Right atrium auricular region (tissue), 2 donors: ENCODE measurements around the gene ATP2C2. TPM values are rescaled to one million over a fixed set of nuclear protein-coding genes. Genes with fewer than 3 reads are reported as not detected.

ENCODE experiments used
- DNase-seq: peaks from one replicate; pipeline ENCODE4 v3.0.0-alpha.2; 2019; ENCODE audit warnings: low spot score
- H3K27ac ChIP-seq, 2 donors: fragments of 200-600 bp; sonication (generic); 1 replicate in 1 of 2; 2 replicates in 1 of 2; pipeline ENCODE4 v1.5.1; 2016 to 2019
- H3K27me3 ChIP-seq, 2 donors: fragments of 200-600 bp; sonication (generic); one replicate each; pipeline versions ENCODE4 v1.5.1 to v1.6.0; 2017 to 2019
- H3K36me3 ChIP-seq: fragments of 200-600 bp; sonication (generic); one replicate; pipeline ENCODE4 v1.5.1; 2016
- H3K4me1 ChIP-seq, 2 donors: fragments of 200-600 bp; sonication (generic); one replicate each; pipeline versions ENCODE4 v1.5.1 to v1.6.0; 2017 to 2019
- H3K4me3 ChIP-seq, 2 donors: fragments of 200-600 bp; sonication (generic); 1 replicate in 1 of 2; 2 replicates in 1 of 2; pipeline ENCODE4 v1.5.1; 2017 to 2019; ENCODE audit warnings: mild to moderate bottlenecking in 1 of 2, moderate library complexity in 1 of 2
- H3K9me3 ChIP-seq, 2 donors: fragments of 200-600 bp; sonication (generic); one replicate each; pipeline ENCODE4 v1.5.1; 2019
- total RNA-seq, 2 donors: library from RNA; depleted of rRNA; stranded (reverse); fragments of >200 nt; gene quantifications; one replicate each; pipeline ENCODE4 v1.1.0, GENCODE V29; 2016
- TF ChIP-seq, protein P1 (sequence below), 2 donors: fragments of 200-600 bp; sonication (generic); IDR thresholded peaks; one replicate each; pipeline ENCODE4 v1.5.1; 2019; ENCODE audit warnings: antibody characterized with exemption in 2 of 2

The ATP2C2 gene
- total RNA-seq, 2 donors from 2014 or later, result not detected

DNA sequence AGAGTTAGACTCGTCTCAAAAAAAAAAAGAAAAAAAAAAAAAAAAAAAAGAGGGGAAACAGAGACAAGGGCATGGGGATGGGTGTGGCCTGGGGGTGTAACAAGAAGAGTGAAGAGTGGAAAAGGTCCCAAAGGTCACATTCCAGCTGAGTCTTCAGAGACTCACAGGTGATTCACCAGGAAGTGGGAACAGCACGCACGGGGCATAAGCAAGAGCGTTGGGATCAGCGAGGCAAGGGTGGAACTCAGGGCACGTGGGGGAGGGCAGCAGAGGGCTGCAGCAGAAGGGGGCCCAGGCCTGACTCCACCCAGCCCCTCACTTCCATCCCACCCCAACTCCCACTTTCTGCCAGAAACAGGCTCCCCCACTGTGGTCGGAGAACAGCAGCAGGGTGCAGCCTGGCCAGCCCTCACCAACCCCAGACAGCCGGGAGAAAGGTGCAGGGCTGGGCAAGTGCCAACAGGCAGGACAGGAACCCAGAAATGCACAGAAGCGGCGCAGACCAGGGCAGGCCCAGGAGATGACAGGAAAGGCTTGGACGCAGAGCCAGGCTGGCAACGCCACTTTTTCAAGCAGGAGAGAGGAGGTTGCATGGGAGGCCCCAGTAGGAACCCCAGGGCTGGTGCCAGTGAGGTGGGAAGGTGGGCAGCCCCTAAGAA lies 132.9 kb downstream of the ATP2C2 start:
- no peak overlapping the region for H3K4me3 ChIP-seq
- peaks cover 0 to 29% of the 10 kb centered on the region in 2 donors for H3K4me1 ChIP-seq
- no peaks in the 10 kb centered on the region for H3K9me3 ChIP-seq
- TF ChIP-seq, protein P1, sequence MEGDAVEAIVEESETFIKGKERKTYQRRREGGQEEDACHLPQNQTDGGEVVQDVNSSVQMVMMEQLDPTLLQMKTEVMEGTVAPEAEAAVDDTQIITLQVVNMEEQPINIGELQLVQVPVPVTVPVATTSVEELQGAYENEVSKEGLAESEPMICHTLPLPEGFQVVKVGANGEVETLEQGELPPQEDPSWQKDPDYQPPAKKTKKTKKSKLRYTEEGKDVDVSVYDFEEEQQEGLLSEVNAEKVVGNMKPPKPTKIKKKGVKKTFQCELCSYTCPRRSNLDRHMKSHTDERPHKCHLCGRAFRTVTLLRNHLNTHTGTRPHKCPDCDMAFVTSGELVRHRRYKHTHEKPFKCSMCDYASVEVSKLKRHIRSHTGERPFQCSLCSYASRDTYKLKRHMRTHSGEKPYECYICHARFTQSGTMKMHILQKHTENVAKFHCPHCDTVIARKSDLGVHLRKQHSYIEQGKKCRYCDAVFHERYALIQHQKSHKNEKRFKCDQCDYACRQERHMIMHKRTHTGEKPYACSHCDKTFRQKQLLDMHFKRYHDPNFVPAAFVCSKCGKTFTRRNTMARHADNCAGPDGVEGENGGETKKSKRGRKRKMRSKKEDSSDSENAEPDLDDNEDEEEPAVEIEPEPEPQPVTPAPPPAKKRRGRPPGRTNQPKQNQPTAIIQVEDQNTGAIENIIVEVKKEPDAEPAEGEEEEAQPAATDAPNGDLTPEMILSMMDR (IDR thresholded peaks at IDR 0.05), result no peak
- no peaks in the 10 kb centered on the region for H3K27me3 ChIP-seq
- peaks cover 8% of the 10 kb centered on the region for H3K36me3 ChIP-seq
- H3K27ac ChIP-seq, result no peak overlapping the region
- DNase-seq, result no peak

DNA sequence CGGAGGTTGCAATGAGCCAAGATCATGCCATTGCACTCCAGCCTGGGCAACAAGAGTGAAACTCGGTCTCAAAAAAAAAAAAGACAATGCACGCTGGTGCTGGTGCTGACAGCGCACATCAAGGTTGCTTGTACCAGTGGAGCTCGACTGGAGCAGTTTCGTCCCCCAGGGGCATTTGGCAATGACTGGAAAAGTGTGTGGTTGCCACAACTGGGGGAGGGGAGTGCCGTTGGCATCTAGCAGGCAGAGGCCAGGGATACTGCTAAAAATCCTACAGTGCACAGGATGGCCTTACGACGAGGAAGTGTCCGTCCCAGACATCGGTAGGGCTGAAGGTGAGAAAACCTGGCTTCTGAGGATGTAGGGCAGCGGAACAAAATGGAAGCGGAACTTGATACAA lies 133.7 kb downstream of the ATP2C2 start:
- no peak for DNase-seq
- no peak overlapping the region for H3K27ac ChIP-seq
- H3K36me3 ChIP-seq, result peaks cover 7% of the 10 kb centered on the region
- TF ChIP-seq, protein P1 (IDR thresholded peaks at IDR 0.05), result no peak
- no peak overlapping the region for H3K4me3 ChIP-seq
- H3K9me3 ChIP-seq, result no peaks in the 10 kb centered on the region
- H3K4me1 ChIP-seq, result peaks cover 0 to 34% of the 10 kb centered on the region in 2 donors
- H3K27me3 ChIP-seq, result no peaks in the 10 kb centered on the region

DNA sequence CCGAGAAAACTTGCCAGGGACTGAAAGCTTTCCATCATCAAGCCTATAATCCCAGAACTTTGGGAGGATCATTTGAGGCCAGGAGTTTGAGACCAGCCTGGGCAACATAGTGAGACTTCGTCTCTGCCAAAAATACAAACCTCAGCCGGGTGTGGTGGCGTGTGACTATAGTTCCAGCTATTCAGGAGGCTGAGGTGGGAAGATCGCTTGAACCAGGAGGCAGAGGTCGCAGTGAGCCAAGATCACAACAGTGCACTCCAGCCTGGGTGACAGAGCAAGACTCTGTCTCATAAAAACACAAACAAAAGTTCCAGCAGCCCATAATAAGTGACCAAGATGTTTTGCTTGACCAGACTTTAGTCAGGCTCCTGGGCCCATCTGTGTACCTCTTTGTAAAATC lies 134.2 kb downstream of the ATP2C2 start:
- TF ChIP-seq, protein P1 (IDR thresholded peaks at IDR 0.05), result no peak
- no peaks in the 10 kb centered on the region for H3K27me3 ChIP-seq
- no peak overlapping the region for H3K27ac ChIP-seq
- H3K36me3 ChIP-seq, result peaks cover 2% of the 10 kb centered on the region
- no peaks in the 10 kb centered on the region for H3K9me3 ChIP-seq
- peaks cover 0 to 34% of the 10 kb centered on the region in 2 donors for H3K4me1 ChIP-seq
- DNase-seq, result no peak
- H3K4me3 ChIP-seq, result no peak overlapping the region

DNA sequence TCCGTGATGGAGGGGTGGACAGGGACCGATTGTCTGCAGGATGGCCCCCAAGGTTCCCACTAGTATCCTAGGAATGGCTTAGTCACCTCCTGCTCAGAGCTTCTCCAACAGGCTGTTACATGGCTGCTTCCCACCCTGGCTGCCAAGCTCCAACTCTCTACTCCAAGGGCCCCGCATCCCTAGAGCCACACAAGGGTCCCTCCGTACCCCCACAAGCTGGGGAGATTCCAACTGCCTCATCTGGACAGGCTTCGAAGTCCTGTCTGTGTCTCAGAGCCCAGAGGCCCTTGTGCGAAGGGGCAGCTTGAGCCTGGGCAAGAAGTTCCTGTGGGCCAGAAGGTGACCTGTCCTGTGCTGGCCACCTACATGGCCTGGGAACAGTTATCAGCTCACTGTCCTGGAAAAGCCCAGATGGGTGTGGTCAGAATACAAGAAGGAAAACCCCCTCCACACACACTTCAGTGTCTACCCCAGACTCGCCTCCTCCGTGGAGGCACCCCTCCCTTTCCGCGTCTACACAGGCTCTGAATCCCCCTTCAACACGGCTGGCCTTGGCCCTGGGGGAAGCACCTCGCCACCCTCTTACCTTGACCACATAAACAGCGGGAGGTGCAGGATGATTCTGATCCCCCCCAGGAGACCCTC lies 135.5 kb downstream of the ATP2C2 start:
- Histone ChIP-seq H3K27ac (peak overlapping the region; percentile 75 to 85), H3K4me3 (peak overlapping the region; percentile 66 to 89), H3K4me1 (peaks cover 0 to 34% of the 10 kb centered on the region in 2 donors), H3K36me3 (no peaks in the 10 kb centered on the region), H3K27me3 (no peaks in the 10 kb centered on the region), H3K9me3 (no peaks in the 10 kb centered on the region)
- no peak for DNase-seq
- TF ChIP-seq, protein P1 (IDR thresholded peaks at IDR 0.05), result no peak

DNA sequence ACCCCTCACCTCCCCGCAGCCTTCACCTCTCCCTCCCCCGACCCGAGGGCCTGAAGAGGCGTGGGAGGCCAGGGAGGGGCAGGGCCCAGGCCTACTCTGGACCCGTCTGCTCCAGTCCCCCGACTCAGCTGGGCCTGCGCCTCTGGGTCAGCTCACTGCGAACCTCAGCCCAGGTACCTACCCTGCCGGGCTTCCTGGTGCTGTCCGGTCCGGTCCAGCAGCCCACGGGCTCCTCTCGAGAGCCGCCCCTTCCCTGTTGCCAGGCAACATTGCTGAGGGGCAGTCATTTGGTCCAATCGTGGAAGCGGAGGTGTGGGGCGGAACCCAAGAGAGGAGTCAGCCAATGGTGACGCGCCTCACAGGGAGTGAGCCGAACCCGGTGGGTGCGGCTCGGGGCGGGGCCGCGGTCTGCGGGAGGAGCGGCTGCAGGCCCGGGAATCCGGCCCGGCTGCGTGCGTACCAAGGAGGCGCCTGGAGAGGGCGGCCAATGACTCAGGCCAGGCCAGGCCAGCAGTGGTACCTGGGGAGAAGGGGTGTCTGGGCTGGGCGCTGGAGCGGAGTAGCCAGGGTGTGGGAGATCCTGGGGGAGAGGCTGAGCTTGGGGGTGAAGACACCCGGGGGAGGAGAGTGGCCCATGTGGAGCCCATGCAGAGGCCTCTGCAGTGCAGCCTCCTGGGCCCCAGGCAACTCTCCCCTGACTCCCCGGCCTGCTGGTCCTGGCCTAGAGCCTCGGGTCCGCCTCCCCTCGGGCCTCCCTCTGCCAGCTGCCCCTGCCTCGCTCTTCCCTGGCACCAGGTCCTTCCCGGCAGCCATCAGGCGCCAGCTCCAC lies 136.3 kb downstream of the ATP2C2 start, which contains the start of gene MEAK7:
MEAK7 (minus strand) TSS at position 240 of the 829 bp plus-strand sequence. CDS start 6,573 bp downstream, outside the sequence.
- Histone ChIP-seq H3K4me3 (peak within 1 kb of the TSS; percentile 66 to 89), H3K9me3 (no peaks in the 10 kb centered on the region), H3K27ac (peak within 1 kb of the TSS; percentile 75 to 85), H3K4me1 (peaks cover 0 to 34% of the 10 kb centered on the region in 2 donors), H3K36me3 (no peaks in the 10 kb centered on the region), H3K27me3 (no peaks in the 10 kb centered on the region)
- TF ChIP-seq, protein P1 (IDR thresholded peaks at IDR 0.05), result no peak
- peak; percentile 99 for DNase-seq
